Activated B cell treated with CpG ODN at 0.5 μM for 24 hours (primary cell): Measurements from ENCODE around the gene FCRLA. TPM values are rescaled to one million over a fixed set of nuclear protein-coding genes. Genes with fewer than 3 reads are reported as not detected.
A peak's percentile ranks its signal among the peaks of the same experiment; 100 is the strongest.

Source experiments
- ATAC-seq: fragments of 200-7000 bp; cut with Tn5 transposase; one replicate; pipeline ENCODE4 v1.10.0; 2021; ENCODE audit warnings: low read depth, mild to moderate bottlenecking, moderate library complexity
- CTCF ChIA-PET: fragments of 350-600 bp; sonication (Branson Sonifier 250); formaldehyde crosslinking; loops from one replicate; lab custom pipeline; 2021; ENCODE audit warnings: antibody characterized with exemption; lab: Charles Lee
- POLR2A ChIA-PET: fragments of 350-600 bp; sonication (Branson Sonifier 250); formaldehyde crosslinking; loops from one replicate; lab custom pipeline; 2021; ENCODE audit warnings: antibody characterized with exemption; lab: Charles Lee
- DNase-seq: peaks from one replicate; pipeline ENCODE4 v3.0.0; 2022
- H3K27ac Mint-ChIP-seq: one replicate; pipeline ENCODE4 v1.8.0; 2020; ENCODE audit warnings: mixed read lengths
- H3K27me3 Mint-ChIP-seq: one replicate; pipeline ENCODE4 v1.8.0; 2021; ENCODE audit warnings: mixed read lengths
- H3K36me3 Mint-ChIP-seq: one replicate; pipeline ENCODE4 v1.8.0; 2021; ENCODE audit warnings: low read depth, mixed read lengths
- H3K4me1 Mint-ChIP-seq: one replicate; pipeline ENCODE4 v1.8.0; 2021; ENCODE audit warnings: mixed read lengths
- H3K4me3 Mint-ChIP-seq: one replicate; pipeline ENCODE4 v1.8.0; 2020; ENCODE audit warnings: mild to moderate bottlenecking, mixed read lengths
- H3K9me3 Mint-ChIP-seq: one replicate; pipeline ENCODE4 v1.8.0; 2020; ENCODE audit warnings: mixed read lengths
- intact Hi-C: fragments of 100-400 bp; cut with micrococcal nuclease; formaldehyde crosslinking; loops from one replicate; pipeline ENCODE4 v1.15.1; 2024
- total RNA-seq: library from RNA; stranded (reverse); gene quantifications from 2 replicates; pipeline ENCODE4 v1.2.3, GENCODE V29; 2022
- TF ChIP-seq, protein P1 (sequence below): fragments of 200-600 bp; IDR thresholded peaks from one replicate; pipeline ENCODE4 v1.8.0; 2022; ENCODE audit warnings: antibody characterized with exemption, mild to moderate bottlenecking

The FCRLA gene
- total RNA-seq, 1 donor from 2014 or later = 175 TPM

- H3K27me3 Mint-ChIP-seq = no peaks in the 10 kb centered on the region
- H3K4me3 Mint-ChIP-seq = peak overlapping the region; percentile 96
- intact Hi-C loops = loop anchor here (1.0 kb wide), 1 partner anchor 11 kb away; no protein-coding TSS in a partner anchor
- TF ChIP-seq, protein P1, sequence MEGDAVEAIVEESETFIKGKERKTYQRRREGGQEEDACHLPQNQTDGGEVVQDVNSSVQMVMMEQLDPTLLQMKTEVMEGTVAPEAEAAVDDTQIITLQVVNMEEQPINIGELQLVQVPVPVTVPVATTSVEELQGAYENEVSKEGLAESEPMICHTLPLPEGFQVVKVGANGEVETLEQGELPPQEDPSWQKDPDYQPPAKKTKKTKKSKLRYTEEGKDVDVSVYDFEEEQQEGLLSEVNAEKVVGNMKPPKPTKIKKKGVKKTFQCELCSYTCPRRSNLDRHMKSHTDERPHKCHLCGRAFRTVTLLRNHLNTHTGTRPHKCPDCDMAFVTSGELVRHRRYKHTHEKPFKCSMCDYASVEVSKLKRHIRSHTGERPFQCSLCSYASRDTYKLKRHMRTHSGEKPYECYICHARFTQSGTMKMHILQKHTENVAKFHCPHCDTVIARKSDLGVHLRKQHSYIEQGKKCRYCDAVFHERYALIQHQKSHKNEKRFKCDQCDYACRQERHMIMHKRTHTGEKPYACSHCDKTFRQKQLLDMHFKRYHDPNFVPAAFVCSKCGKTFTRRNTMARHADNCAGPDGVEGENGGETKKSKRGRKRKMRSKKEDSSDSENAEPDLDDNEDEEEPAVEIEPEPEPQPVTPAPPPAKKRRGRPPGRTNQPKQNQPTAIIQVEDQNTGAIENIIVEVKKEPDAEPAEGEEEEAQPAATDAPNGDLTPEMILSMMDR = no peak
- ChIA-PET POLR2A (interaction anchor here (0.7 to 5.9 kb wide), 13 partner anchors 10 to 712 kb away, joined by 3 to 144 read pairs (median 5); partner anchors contain the start of gene FCRLA), CTCF (interaction anchor here (1.6 to 6.6 kb wide), 5 partner anchors 9 to 79 kb away, joined by 6 to 57 read pairs (median 7); partner anchors contain the start of gene FCRLA)
- no peaks in the 10 kb centered on the region for H3K36me3 Mint-ChIP-seq
- ATAC-seq (no peak), DNase-seq (no peak)
- peak overlapping the region; percentile 94 for H3K27ac Mint-ChIP-seq
- no peaks in the 10 kb centered on the region for H3K9me3 Mint-ChIP-seq
- H3K4me1 Mint-ChIP-seq = peaks cover 55% of the 10 kb centered on the region
These were observed 20.4 kb downstream of the FCRLA start for GRCh38 chr1:161727256-161727924.

GRCh38 chr1:161728376-161729226 is 21.6 kb downstream of the FCRLA start:
- Mint-ChIP-seq H3K27ac (peak overlapping the region; percentile 31), H3K36me3 (no peaks in the 10 kb centered on the region), H3K4me3 (peak overlapping the region; percentile 30), H3K9me3 (no peaks in the 10 kb centered on the region), H3K27me3 (no peaks in the 10 kb centered on the region), H3K4me1 (peaks cover 50% of the 10 kb centered on the region)
- DNase-seq (no peak), ATAC-seq (no peak)
- TF ChIP-seq, protein P1 = no peak
- intact Hi-C loops = no loop called here
- ChIA-PET CTCF (interaction anchor here (6.6 kb wide), 1 partner anchor 10 kb away, joined by 57 read pairs; no protein-coding TSS in a partner anchor), POLR2A (interaction anchor here (0.5 to 5.9 kb wide), 4 partner anchors 9 to 992 kb away, joined by 5 to 144 read pairs (median 77); partner anchors contain the start of gene FCRLA)

GRCh38 chr1:161730050-161730564 is 23.1 kb downstream of the FCRLA start:
- ChIA-PET POLR2A (interaction anchor here (0.6 to 5.9 kb wide), 4 partner anchors 8 to 542 kb away, joined by 3 to 144 read pairs (median 6); partner anchors contain the start of gene FCRLA), CTCF (interaction anchor here (1.1 to 6.6 kb wide), 2 partner anchors 9 to 11 kb away, joined by 3 to 57 read pairs; no protein-coding TSS in a partner anchor)
- peaks cover 44% of the 10 kb centered on the region for H3K4me1 Mint-ChIP-seq
- H3K27ac Mint-ChIP-seq = peak overlapping the region; percentile 69
- H3K9me3 Mint-ChIP-seq = no peaks in the 10 kb centered on the region
- no peak for DNase-seq
- ATAC-seq = no peak
- no peaks in the 10 kb centered on the region for H3K27me3 Mint-ChIP-seq
- intact Hi-C loops = no loop called here
- peak overlapping the region; percentile 33 for H3K4me3 Mint-ChIP-seq
- H3K36me3 Mint-ChIP-seq = no peaks in the 10 kb centered on the region
- TF ChIP-seq, protein P1 = no peak

DNA sequence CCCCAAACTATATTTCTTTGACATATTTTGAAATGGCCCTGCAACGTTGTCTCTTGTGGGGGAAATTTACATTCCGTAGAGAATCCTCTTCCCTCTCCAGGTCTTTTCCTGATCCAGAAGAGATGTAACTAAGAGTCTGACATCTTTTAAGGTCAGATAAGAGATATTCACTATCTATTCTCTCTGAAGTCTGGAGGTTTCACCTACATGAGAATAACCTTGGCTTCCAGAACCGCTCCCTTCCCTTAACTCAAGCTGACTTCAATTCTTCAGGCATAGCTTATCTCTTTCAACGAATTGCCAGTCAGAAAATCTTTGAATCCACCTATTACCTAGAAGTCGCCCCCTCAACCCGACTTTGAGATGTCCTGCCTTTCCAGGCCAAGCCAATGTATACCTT is 24.2 kb downstream of the FCRLA start:
- H3K27ac Mint-ChIP-seq = no peak overlapping the region
- TF ChIP-seq, protein P1 = no peak
- ATAC-seq = no peak
- H3K4me1 Mint-ChIP-seq = peaks cover 38% of the 10 kb centered on the region
- CTCF ChIA-PET = interaction anchor here (1.1 to 6.6 kb wide), 2 partner anchors 8 to 10 kb away, joined by 3 to 57 read pairs; no protein-coding TSS in a partner anchor
- no peak overlapping the region for H3K4me3 Mint-ChIP-seq
- H3K9me3 Mint-ChIP-seq = no peaks in the 10 kb centered on the region
- POLR2A ChIA-PET = no interaction called here
- intact Hi-C loops = no loop called here
- no peak for DNase-seq
- H3K27me3 Mint-ChIP-seq = no peaks in the 10 kb centered on the region
- H3K36me3 Mint-ChIP-seq = no peaks in the 10 kb centered on the region
